AML-193 (cell line): Measurements from ENCODE around the gene PCDHA9.
"Not testable (repeated sequence)": the region's sequence is repeated elsewhere in the genome, so short reads cannot be mapped to it uniquely, and the experiment has no call there.

Experiments used
- DNase-seq, 2 experiments: peaks; one replicate each; lab custom pipeline; 2025; lab: John Stamatoyannopoulos, UW

Gene PCDHA9

DNA sequence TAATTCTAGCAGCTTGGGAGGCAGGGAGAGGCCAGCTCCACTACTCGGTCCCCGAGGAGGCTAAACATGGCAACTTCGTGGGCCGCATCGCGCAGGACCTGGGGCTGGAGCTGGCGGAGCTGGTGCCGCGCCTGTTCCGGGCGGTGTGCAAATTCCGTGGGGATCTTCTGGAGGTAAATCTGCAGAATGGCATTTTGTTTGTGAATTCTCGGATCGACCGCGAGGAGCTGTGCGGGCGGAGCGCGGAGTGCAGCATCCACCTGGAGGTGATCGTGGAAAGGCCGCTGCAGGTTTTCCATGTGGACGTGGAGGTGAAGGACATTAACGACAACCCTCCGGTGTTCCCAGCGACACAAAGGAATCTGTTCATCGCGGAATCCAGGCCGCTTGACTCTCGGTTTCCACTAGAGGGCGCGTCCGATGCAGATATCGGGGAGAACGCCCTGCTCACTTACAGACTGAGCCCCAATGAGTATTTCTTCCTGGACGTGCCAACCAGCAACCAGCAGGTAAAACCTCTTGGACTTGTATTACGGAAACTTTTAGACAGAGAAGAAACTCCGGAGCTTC is 13.7 kb upstream of the PCDHA9 start:
- not testable (repeated sequence) for DNase-seq

DNA sequence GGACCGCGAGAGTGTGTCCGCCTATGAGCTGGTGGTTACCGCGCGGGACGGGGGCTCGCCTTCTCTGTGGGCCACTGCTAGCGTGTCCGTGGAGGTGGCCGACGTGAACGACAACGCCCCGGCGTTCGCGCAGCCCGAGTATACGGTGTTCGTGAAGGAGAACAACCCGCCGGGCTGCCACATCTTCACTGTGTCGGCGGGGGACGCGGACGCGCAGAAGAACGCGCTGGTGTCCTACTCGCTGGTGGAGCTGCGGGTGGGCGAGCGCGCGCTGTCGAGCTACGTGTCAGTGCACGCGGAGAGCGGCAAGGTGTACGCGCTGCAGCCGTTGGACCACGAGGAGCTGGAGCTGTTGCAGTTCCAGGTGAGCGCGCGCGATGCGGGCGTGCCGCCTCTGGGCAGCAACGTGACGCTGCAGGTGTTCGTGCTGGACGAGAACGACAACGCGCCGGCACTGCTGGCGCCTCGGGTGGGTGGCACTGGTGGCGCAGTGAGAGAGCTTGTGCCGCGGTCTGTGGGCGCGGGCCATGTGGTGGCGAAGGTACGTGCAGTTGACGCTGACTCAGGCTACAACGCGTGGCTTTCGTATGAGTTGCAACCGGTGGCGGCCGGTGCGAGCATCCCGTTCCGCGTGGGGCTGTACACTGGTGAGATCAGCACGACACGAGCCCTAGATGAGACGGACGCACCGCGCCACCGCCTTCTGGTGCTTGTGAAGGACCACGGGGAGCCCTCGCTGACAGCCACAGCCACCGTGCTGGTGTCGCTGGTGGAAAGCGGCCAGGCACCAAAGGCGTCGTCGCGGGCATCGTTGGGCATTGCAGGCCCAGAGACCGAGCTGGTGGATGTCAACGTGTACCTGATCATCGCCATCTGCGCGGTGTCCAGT is 12.3 kb upstream of the PCDHA9 start:
- no peak for DNase-seq

DNA sequence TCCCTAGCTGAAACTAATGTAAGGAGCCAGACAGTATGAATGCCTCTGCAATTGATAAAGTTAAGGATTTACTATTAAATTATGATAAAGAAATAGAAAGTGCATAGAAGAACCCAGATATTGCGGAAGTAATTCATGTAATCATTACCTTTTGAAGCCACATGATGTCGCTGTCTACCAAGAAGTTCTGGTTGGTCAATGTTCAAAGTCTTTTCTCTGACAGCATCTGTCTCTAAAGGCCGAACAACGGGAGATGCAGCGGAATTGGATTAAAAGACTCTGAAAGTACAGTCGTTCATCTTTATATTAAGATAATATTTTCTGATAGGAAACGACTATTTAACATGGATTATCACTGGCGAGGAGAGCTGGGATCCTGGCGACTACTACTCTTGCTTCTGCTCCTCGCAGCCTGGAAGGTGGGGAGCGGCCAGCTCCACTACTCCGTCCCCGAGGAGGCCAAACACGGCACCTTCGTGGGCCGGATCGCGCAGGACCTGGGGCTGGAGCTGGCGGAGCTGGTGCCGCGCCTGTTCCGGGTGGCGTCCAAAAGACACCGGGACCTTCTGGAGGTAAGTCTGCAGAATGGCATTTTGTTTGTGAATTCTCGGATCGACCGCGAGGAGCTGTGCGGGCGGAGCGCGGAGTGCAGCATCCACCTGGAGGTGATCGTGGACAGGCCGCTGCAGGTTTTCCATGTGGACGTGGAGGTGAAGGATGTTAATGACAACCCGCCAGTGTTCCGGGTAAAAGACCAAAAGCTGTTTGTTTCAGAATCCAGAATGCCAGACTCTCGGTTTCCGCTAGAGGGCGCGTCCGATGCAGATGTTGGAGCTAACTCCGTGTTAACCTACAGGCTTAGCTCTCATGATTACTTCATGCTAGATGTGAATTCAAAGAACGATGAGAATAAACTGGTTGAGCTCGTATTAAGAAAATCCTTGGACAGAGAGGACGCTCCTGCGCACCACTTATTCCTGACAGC is 6.9 kb upstream of the PCDHA9 start, which contains the start of gene PCDHA8:
Gene PCDHA8, plus strand, starts transcription at position 210 of the 985 bp plus-strand sequence. Its CDS starts 135 bp downstream, at position 345.
- DNase-seq, result peak; percentile 26 to 33

DNA sequence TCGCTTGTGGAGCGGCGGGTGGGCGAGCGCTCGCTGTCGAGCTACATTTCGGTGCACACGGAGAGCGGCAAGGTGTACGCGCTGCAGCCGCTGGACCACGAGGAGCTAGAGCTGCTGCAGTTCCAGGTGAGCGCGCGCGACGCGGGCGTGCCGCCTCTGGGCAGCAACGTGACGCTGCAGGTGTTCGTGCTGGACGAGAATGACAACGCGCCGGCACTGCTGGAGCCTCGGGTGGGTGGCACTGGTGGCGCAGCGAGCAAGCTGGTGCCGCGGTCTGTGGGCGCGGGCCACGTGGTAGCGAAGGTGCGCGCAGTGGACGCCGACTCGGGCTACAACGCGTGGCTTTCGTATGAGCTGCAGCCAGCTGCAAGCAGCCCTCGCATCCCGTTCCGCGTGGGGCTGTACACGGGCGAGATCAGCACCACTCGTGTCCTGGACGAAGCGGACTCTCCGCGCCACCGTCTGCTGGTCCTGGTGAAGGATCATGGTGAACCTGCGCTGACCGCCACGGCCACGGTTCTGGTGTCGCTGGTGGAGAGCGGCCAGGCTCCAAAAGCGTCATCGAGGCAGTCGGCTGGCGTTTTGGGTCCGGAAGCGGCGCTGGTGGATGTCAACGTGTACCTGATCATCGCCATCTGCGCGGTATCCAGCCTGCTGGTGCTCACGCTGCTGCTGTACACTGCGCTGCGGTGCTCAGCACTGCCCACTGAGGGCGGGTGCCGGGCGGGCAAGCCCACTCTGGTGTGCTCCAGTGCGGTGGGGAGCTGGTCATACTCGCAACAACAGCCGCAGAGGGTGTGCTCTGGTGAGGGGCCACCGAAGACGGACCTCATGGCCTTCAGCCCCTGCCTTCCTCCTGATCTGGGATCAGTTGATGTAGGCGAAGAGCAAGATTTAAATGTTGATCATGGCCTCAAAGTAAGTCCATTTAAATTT is 5.1 kb upstream of the PCDHA9 start:
- DNase-seq, result no peak

DNA sequence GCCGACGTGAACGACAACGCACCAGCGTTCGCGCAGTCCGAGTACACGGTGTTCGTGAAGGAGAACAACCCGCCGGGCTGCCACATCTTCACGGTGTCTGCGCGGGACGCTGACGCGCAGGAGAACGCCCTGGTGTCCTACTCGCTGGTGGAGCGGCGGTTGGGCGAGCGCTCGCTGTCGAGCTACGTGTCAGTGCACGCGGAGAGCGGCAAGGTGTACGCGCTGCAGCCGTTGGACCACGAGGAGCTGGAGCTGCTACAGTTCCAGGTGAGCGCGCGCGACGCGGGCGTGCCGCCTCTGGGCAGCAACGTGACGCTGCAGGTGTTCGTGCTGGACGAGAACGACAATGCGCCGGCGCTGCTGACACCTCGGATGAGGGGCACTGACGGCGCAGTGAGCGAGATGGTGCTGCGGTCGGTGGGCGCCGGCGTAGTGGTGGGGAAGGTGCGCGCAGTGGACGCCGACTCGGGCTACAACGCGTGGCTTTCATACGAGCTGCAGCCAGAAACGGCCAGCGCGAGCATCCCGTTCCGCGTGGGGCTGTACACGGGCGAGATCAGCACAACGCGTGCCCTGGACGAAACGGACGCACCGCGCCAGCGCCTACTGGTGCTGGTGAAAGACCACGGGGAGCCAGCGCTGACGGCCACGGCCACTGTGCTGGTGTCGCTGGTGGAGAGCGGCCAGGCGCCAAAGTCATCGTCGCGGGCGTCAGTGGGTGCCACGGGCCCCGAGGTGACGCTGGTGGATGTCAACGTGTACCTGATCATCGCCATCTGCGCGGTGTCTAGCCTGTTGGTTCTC is 1.9 kb downstream of the PCDHA9 start:
- not testable (repeated sequence) for DNase-seq

GRCh38 chr5:140855772-140856674 is 7.8 kb downstream of the PCDHA9 start, which contains the start of gene PCDHA10:
PCDHA10 (plus strand) TSS chr5:140855897; CDS start chr5:140856049, 152 bp downstream.
- peak; percentile 29 to 37 for DNase-seq

- DNase-seq, result no peak
These were observed 9.2 kb downstream of the PCDHA9 start for GRCh38 chr5:140857177-140857986.

DNA sequence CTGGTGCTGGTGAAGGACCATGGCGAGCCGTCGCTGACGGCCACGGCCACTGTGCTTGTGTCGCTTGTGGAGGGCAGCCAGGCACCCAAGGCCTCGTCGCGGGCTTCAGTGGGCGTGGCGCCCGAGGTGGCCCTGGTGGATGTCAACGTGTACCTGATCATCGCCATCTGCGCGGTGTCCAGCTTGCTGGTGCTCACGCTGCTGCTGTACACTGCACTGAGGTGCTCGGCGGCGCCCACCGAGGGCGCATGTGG is 9.7 kb downstream of the PCDHA9 start:
- DNase-seq, result no peak

DNA sequence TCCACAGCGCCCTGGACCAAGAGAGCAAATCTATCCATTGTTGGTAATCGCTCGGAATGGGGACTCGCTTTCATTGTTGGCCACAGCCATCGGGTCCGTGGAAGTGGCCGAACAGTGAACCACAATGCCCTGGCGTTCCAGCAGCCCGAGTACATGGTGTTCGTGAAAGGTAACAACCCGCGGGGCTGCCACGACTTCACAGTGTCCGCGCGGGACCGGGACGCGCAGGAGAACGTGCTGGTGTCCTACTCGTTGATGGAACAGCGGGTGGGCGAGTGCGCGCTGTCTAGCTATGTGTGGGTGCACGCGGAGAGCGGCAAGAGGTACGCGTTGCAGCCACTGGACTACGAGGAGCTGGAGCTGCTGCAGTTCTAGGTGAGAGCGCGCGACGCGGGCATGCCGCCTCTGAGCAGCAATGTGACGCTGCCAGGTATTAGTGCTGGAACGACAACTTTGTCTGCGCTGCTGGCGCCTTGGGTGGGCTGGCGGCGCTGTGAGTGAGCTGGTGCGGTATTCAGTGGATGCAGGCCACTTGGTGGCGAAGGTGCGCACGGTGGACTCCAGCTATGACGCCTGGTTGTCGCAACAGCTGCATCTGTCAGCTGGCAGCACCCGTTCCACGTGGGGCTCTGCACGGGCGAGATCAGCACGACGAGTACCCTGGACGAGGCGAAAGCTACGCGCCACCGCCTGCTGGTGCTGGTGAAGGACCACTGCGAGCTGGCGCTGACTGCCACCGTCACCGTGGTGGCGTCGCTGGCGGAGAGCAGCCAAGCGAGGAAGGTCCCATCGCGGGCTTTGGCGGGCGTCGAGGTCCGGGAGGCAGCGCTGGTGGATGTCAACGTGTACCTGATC is 14.5 kb downstream of the PCDHA9 start:
- no peak for DNase-seq

DNA sequence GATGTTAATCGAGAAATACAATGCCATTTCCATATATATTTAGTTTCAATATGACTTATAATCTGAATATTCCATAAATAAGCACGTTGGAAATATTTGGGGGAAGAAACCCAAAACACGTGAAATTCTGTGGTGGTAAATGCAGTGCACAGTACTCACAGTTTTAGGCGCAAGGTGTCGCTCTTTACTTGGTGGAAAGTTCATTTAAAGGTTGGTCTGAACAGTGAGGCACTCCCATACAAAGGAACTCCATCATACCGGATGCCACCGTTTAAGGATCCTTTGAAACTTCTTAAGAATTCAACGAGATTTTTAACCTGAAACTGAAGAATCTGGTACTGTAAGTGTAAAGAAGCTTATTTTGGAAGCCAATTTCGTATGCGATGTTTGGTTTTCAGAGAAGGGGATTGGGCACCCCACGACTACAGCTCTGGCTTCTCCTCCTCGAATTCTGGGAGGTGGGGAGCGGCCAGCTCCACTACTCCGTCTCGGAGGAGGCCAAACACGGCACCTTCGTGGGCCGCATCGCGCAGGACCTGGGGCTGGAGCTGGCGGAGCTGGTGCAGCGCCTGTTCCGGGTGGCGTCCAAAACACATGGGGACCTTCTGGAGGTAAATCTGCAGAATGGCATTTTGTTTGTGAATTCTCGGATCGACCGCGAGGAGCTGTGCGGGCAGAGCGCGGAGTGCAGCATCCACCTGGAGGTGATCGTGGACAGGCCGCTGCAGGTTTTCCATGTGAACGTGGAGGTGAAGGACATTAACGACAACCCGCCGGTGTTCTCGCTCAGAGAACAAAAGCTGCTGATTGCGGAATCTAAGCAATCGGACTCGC is 20.8 kb downstream of the PCDHA9 start, which contains the start of gene PCDHA11:
Gene PCDHA11, plus strand, starts transcription at position 237 of the 834 bp plus-strand sequence. Its CDS starts 147 bp downstream, at position 384.
- DNase-seq, result no peak

GRCh38 chr5:140869555-140869886 is 21.3 kb downstream of the PCDHA9 start:
- no peak for DNase-seq

GRCh38 chr5:140870221-140871201 is 22.3 kb downstream of the PCDHA9 start:
- DNase-seq, result no peak

DNA sequence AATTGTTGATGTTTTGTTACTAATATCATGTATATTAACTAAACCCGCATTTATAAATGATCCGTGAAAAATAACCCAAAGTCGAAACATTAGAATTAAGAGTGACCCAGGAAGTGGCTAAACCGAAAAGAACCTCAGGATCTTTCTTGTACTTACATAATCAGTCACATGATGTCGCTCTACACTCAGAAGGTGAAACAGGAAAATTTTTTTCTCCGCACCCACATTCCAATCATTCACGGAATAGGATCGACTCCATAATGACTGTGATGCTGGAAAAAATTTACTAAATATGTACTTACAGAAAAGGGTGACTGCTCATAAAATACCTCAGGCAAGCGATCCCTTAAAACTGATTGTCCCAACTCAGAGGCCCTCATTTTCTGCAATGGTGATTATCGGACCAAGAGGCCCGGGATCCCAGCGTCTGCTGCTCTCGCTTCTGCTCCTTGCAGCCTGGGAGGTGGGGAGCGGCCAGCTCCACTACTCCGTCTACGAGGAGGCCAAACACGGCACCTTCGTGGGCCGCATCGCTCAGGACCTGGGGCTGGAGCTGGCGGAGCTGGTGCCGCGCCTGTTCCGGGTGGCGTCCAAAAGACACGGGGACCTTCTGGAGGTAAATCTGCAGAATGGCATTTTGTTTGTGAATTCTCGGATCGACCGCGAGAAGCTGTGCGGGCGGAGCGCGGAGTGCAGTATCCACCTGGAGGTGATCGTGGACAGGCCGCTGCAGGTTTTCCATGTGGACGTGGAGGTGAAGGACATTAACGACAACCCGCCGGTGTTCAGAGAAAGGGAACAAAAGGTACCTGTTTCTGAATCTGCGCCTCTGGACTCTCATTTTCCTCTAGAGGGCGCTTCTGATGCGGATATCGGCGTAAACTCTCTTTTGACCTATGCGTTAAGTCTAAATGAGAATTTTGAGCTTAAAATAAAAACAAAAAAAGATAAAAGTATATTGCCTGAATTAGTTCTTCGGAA is 27.2 kb downstream of the PCDHA9 start, which contains the start of gene PCDHA12:
Gene PCDHA12, plus strand, starts transcription at position 224 of the 981 bp plus-strand sequence. Its CDS starts 165 bp downstream, at position 389.
- no peak for DNase-seq
